DMS153 treated with DMSO at 0.1 percent for 48 hours (cell line): ENCODE measurements around the gene BRPF1.

ENCODE experiments used
- DNase-seq: peaks from one replicate; lab custom pipeline; 2025; ENCODE audit not compliant: unreplicated experiment; lab: John Stamatoyannopoulos, UW

Gene BRPF1

DNA sequence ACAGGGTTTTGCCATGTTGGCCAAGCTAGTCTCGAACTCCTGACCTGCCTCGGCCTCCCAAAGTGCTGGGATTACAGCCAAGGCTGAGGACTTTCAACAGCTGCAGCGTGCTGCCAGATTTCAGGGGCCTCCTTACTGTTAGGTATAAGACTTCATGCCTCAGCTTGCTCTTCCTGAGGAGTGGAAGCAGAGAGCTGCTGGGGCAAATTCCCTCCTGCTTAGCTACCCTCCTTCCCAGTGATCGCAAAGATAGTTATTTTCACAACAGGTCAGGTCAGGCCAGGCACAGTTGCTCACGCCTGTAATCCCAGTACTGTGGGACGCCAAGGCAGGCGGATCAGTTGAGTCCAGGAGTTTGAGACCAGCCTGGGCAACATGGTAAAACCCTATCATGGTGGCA, 30.5 kb upstream of the BRPF1 start:
- no peak for DNase-seq

DNA sequence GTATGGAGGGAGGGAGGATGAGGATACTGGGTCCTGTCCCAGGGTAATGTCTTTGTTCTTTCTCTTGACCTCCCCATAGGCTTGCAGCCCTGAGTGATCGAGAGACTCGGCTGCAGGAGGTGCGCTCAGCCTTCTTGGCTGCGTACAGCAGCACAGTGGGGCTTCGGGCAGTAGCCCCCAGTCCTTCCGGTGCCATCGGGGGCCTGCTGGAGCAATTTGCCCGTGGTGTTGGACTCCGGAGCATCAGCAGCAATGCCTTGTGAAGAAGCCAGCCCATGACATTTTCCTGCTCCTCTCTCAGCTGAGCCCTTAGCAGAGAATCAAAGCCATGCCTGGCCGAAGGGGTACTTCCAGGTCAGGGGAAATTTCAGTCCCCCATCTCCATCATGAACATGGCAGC, 29.8 kb upstream of the BRPF1 start:
- no peak for DNase-seq

DNA sequence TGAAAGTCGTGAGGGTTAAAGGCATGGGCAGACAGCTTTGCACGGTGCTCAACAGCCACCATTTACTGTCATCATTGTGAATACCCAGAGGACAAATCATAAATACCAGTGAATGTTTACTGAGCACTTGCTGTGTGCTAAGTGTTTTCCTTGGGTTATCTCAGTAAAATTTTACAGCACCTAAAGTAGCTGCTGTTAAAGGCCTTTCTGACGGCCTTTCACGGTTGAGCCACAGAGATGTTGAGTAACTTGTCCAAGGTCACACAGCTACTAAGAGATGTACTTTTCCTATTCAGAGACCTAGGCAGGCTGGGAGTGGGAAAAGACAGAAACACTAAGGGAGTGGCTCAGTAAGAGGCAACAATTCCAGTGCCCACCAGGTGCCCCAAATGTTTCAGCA, 28.3 kb upstream of the BRPF1 start:
- no peak for DNase-seq

DNA sequence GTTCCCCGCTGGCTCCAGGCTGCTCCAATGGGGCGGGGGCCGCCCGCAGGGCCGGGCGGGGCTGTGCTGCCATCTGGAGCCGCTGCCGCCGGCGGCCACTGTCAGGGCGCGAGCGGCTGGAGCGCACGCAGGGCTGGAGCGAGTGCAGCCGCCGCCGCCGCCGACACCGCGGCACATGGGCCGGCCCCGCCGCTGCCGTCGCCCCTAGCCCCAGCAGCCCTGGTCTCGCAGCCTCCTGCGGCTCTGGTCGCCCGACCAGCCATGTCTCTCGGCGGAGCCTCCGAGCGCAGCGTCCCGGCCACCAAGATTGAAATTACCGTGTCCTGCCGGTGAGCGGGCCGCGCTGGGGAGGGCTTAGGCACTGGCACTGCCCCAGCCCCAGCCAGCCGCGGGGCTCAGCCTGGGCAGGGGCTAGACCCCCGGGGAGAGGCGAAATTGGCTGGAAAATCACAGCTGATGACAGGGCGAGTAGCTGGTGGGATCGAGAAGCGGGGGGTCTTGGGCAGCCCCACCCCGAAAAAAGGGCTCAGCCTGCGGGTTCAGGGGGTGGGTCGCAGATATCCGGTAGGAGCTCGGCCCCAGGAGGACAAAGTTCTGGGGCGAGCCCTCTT, 27.7 kb upstream of the BRPF1 start, which contains the start of gene CPNE9:
CPNE9 (plus strand) TSS at position 98 of the 611 bp plus-strand sequence; CDS start at position 262, 164 bp downstream.
- no peak for DNase-seq

DNA sequence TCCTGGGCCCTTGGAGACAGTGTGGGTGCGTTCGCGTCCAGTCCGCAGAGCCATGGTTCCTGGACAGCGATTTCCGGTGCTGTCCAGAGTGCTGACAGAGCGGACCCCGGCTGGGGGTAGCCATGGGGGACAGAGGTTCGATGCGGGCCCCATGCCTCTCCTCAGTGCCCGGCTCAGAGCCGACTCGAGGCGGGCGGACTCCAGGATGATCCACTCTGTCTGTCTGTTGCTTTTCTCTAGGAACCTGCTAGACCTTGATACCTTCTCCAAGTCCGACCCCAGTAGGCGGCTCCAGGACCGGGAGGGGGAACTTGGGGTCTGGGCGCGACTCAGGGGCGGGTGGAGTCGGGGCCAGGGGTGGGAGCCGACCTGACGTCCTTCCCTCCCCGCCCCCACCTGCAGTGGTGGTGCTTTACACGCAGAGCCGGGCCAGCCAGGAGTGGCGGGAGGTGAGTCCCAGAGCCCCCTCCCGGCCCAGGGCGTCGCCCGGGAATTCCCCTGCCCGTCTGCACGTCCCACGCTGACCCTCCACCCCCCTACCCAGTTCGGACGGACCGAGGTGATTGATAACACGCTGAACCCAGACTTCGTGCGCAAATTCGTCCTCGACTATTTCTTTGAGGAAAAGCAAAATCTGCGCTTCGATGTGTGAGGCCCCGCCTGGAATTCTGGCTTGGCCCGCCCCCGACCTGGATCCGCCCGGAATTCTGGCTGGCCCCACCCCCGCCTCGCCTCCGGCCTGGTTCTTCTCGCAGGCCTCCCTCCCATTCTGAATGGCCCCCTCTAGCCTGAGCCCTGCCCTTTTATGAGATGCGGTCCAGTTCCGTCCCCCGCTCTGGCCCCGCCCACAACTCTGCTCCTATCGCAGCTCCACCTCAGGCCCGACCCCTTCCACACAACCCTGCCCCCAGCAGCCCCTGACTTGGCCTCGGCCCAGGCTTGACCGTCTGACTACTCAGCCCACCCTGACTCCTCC, 26.9 kb upstream of the BRPF1 start:
- DNase-seq = no peak

DNA sequence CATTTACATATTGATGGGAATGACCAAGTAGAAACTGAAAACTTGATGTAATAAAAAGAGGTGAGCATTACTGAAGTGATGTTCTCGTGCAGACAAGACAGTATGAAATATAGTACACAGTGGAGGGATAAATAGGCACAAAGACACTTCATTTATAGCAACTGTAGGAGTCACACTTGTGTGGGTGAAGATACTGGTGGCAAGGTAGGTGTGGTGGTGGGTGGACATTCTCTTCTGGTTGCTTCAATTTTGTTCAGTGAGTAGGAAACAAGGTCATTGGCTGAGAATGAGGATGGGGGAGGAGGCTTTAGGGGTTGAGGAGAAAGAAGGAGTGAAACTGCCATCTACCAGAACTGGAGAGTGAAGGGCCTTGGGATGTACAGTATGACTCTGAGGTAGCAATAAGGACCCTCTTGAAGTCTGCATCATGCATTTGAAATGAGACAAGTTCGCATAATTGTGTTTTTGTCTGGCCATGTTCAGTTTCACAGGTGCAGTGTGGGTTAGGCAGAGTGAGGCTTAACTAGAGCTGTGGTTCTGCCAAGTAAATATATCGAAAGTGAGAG, 21.3 kb upstream of the BRPF1 start:
- no peak for DNase-seq

DNA sequence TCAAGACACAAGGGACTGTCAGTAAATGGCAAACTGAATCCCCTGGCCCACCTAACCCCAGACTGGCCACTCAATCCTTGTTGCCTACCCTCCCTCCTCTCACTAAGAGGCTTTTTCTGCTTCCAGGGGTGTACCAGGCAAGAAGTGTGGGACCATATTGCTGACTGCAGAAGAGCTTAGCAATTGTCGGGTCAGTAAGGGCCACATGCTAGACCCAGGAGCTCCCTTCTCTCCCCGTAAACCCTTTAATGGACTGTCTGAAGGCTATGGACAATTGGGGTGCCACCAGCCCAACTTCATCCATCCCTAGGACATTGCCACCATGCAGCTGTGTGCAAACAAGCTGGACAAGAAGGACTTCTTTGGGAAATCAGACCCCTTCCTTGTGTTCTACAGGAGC, 19.1 kb upstream of the BRPF1 start:
- no peak for DNase-seq

DNA sequence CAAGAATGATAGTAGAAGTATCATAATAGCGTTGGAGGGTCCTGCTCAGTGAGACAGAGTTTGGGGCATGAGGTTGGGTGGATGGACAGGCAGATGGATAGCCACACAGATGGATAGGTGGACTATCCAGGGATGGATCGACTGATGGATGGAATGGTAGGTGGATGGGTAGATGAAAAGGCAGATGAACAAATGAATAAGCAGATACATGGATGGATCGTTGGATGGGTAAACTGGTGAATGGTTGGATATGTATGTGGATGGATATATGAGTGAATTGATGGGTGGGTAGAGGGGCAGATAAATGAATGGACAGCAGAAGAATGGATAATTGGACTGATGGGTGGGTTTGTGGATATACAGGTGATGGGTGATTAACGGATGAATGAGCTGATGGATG, 18.4 kb upstream of the BRPF1 start:
- DNase-seq = no peak

DNA sequence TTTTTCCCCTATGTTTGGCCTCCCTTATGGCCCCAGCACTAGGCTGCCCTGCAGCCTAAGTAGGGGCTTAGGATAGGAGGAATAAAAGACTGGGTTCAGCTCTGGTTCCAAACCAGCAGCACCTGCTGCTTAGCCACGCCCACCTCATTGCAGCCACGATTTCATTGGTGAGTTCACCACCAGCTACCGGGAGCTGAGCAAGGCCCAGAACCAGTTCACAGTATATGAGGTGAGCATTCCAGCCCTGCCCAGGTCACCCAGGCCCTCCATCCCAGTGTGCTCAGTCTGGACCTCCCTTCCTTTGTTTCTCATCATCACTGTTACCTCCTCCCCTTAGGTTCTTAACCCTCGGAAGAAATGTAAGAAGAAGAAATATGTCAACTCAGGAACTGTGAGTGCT, 16.4 kb upstream of the BRPF1 start:
- no peak for DNase-seq

DNA sequence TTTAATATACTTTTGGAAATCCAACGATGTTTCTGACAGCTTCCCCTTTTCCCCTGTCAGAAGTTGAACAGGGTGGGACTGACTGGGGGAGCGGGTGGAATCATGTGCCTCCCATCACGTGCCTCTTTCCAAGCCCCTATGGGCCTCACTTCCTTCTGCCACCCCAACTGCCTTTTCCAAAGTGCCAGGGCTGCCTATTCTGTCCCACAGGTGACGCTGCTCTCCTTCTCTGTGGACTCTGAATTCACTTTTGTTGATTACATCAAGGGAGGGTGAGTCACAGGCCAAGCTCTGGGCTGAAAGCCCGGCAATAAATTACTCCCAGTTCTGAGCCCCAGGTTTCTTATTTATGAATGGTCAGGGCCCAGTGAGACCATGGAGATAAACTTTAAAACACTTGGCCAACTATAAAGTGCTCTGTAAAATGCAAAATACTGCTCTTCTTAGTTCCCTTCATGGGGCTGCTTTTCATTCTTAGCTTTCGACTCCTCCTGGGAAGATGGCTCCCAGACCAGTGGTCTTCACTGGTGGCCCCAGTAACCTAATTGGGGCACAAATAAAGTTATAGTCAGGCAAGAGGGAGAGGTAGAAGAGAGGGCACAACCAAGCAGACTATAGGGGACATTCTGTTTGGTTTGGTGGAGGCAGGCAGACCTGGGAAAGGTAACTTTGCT, 15.6 kb upstream of the BRPF1 start:
- no peak for DNase-seq

DNA sequence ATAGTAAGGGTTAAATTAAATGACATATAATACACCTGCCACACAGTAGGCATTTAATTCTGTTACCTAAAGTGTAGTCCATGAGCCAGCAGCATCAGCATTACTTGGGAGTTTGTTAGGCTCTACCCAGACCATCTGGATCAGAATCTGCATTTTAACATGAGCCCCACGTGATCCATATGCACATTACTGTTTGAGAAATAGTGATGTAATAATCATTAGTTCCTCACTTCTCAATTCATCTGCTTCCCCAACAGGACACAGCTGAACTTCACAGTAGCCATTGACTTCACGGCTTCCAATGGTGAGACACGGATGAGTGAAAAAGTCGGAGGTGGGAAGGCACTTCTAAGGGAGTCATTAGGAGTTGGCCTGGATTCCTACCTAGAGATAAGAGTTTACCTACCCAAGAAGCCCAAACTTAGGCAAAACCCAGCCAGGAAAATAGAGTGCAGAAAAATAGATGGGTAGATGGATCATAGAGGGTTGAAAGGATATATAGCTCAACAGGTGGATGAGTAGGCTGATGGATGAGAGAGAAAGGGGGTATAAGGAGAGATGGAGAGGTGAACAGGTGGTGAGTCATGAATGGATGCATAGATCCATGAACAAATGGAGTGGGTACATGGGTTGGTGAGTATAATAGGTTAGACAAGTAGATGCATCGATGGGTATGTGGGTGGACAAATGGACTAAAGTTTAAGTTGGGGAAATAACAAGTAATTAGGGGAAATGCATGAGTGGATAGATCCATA, 14.6 kb upstream of the BRPF1 start:
- DNase-seq = no peak

DNA sequence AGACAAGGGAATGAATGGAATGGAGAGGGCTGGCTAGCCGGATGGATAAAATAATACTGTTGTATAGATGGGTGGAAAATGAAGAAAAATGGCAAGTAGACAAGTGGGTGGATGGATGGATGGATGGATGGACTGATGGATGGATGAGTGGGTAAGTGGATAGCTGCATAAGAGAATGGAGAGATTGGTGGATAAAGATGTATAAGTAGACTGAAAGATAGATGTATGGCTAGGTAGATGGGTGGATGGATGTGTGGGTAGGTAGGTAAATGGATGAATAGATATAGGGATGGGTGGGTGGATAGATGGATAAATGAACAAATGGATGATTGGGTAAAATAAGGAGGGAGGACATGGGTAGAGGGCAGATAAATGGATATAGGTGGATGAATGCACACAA, 14.0 kb upstream of the BRPF1 start:
- no peak for DNase-seq

DNA sequence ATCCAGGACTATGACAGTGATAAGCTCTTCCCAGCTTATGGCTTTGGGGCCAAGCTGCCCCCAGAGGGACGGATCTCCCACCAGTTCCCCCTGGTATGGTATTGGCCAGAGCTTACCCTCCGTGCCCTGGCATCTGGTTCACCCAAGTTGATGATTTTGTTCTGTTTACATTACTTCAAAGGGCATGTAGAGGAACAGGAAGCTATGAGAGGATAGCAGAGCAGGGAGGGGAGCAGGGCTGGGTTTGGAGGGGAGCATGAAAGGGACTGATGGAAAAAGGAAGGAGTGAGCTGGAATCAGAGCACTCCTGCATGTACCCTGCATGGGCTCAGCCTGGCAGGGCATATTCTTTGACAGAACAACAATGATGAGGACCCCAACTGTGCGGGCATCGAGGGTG, 13.4 kb upstream of the BRPF1 start:
- DNase-seq = no peak

DNA sequence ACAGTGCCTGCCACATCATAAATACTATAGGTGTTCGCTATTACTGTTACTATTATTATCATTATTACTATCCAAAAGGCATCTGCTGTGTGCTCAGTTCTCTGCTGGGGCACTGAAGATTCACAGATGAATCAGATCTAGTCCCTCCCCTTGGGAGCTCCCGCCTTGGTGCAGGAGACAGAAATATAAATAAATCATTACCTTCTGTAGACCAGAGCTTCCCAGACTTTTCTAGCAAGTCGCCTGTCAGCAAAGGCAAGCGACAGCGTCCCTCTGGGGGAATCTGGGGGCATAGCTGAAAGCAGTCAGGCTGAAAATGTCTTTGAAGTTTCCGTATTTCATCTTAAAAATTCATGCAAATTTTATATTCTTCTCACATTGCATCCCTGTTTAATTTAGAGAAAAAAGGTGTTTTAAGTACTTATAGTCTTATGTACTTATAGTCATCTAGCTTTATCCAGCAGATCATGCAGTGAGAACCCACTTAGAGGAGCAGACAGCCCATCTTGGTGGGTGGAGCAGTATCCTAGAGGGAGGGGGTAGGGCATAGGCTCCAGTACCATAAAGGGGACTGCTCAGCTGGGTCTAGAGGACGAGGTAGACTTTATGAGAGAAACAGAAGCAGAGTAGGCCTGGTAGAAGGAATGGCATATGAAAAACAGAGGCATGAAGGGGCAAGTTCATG, 10.4 kb upstream of the BRPF1 start:
- DNase-seq = no peak

DNA sequence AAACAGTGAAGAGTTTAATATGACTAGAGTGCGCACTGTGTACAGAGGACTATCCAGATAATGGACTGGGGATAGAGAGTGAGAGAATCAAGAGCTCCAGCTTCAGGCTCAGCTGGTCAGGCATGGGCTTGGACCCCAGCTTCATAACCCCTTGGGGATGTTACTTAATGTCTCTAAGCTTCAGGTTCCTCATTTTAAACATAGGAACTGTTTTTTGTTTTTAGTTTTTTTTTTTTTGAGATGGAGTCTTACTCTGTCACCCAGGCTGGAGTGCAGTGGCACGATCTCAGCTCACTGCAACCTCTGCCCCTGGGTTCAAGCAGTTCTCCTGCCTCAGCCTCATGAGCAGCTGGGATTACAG, 9.9 kb upstream of the BRPF1 start:
- DNase-seq = no peak

DNA sequence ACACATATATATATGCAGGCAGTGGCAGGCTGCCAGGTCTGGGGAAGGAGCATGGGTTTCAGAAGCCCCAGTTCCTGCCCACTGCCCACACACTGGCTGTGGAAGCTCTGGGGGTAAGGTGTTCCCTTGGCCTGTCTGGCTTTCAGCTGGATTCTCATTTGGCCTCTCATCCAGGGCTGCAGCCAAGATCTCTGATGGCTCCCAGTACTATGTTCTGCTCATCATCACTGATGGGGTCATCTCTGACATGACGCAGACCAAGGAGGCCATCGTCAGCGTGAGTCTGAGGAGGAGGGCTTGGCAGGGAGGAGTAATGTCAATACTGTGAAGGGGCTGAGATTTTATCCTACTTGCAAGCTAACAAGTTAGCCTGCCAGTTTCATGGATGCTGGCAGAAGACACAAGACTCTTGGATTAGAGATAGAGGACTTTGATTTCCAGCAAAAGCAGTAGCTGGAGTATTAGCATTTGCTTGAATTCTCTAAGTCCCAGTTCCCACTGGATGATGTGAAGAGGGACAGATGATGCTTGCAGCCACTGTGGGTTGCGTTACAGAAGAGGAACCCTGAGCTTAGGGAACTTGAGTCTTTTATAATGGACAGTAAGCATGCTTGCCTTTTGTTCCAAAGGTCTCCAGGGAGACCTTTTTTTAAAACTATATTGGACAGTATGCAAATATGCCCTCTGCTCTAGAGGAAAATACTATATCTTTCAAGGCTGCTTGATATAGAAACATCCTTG, 5.6 kb upstream of the BRPF1 start:
- DNase-seq = no peak

DNA sequence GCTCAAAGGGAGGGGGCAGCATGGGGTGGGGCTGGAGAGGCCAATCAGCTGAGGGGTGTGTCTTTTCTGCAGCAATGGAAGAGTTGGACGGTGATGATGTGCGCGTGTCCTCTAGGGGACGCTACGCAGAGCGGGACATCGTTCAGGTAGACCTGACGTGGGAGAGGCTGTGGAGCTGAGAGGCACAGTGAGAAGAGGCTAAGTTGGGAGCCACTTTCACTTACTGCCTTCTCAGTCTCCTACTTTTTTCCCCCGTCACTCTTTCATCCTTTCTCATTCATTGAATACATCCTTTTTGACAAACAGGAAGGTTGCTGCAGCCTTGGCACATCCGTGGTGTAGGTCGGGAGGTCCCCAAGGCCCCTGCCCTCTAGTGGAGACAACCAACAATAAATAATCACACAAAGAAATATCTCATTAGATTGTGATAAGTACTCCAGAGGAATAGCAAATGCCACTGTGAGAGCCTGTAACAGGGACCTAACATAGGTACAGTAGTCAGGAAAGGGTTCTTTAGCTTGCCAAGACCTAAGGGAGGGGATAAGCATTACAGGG, 4.4 kb upstream of the BRPF1 start:
- no peak for DNase-seq

DNA sequence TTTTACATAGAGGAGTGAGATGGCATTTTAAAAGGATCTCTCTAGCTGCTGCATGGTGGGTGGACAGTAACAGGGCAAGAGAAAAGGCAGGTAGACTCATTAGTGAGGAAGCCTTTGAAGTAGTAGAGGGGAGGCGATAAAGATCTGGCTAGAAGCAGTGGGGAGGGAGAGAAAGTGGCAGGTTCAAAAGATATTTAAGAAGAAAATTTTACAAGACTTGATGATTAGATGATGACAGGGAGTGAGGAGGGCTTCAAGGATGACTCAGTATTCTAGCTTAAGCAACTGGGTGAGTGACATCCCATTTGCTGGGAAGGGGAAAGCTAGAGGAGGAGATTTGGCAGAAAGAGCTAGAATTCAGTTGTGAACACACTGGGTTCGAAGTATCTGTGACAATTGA, 3.8 kb upstream of the BRPF1 start:
- no peak for DNase-seq

DNA sequence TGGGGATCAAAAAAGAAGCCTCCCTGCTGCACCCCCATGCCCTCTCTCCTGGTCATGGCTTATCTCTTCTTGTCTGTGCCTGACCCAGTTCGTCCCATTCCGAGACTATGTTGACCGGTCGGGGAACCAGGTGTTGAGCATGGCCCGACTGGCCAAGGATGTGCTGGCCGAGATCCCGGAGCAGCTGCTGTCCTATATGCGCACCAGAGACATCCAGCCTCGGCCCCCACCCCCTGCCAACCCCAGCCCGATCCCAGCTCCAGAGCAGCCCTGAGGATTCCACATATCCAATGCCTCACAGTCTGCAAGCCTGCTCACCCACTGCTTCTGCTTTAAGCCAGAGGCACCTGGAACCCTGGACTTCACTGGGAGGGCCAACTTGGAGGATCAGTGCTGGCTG, 2.1 kb upstream of the BRPF1 start:
- no peak for DNase-seq
